AG04450 (cell line): ENCODE data around the gene MYO3A. TPM values are rescaled to one million over a fixed set of nuclear protein-coding genes. Genes with fewer than 3 reads are reported as not detected.

Source experiments
- CTCF ChIA-PET: fragments of 300-600, 350-600 bp; formaldehyde crosslinking; extraction: SDS; loops from one replicate; lab custom pipeline; 2022; ENCODE audit warnings: antibody characterized with exemption, inconsistent platforms; lab: Charles Lee
- POLR2A ChIA-PET: fragments of 350-600 bp; formaldehyde crosslinking; extraction: SDS; loops from one replicate; lab custom pipeline; 2021; ENCODE audit warnings: antibody characterized with exemption, inconsistent platforms; lab: Yijun Ruan, JAX
- DNase-seq: peaks from one replicate; pipeline ENCODE4 v3.0.0-alpha.2; 2011; ENCODE audit warnings: low read depth, low spot score
- H3K27ac ChIP-seq: one replicate; pipeline ENCODE4 v1.5.1; 2012; ENCODE audit warnings: low read depth, low read length, control low read depth
- H3K27me3 ChIP-seq: one replicate; pipeline ENCODE4 v1.6.0; 2012; ENCODE audit warnings: low read length; ENCODE audit not compliant: control insufficient read depth, insufficient read depth
- H3K4me3 ChIP-seq: 2 replicates; pipeline ENCODE4 v1.5.1; 2011; ENCODE audit warnings: mild to moderate bottlenecking, low read depth, low read length, control low read depth
- H3K9me3 ChIP-seq: 2 replicates; pipeline ENCODE4 v1.5.1; 2012; ENCODE audit warnings: low read length; ENCODE audit not compliant: control insufficient read depth, insufficient read depth
- CTCF ChIP-seq: IDR thresholded peaks from 2 replicates; pipeline ENCODE4 v1.5.1; 2011; ENCODE audit warnings: low read depth, low read length, control low read depth, inconsistent platforms
- polyA plus RNA-seq: library from polyadenylated mRNA; depleted of rRNA; stranded (reverse); fragments of >200 nt; gene quantifications from 2 replicates; pipeline ENCODE4 v1.2.3, GENCODE V29; 2011

The MYO3A gene
- polyA plus RNA-seq, 1 experiment: not detected

- Histone ChIP-seq H3K27ac (no peak overlapping the region), H3K4me3 (no peak overlapping the region), H3K27me3 (no peaks in the 10 kb centered on the region), H3K9me3 (peaks cover 45% of the 10 kb centered on the region)
- no peak for TF ChIP-seq CTCF
- CTCF ChIA-PET: no interaction called here
- DNase-seq: no peak
- POLR2A ChIA-PET: no interaction called here
Measured at GRCh38 chr10:26249681-26250080, 315.7 kb downstream of the MYO3A start.

GRCh38 chr10:26251925-26252324, 317.9 kb downstream of the MYO3A start:
- Histone ChIP-seq H3K4me3 (no peak overlapping the region), H3K27ac (no peak overlapping the region), H3K27me3 (no peaks in the 10 kb centered on the region), H3K9me3 (peaks cover 40% of the 10 kb centered on the region)
- ChIA-PET POLR2A (no interaction called here), CTCF (no interaction called here)
- TF ChIP-seq CTCF: no peak
- DNase-seq: no peak

GRCh38 chr10:26254616-26255015, 320.6 kb downstream of the MYO3A start:
- ChIA-PET CTCF (no interaction called here), POLR2A (no interaction called here)
- H3K4me3 ChIP-seq: no peak overlapping the region
- H3K27me3 ChIP-seq: no peaks in the 10 kb centered on the region
- DNase-seq: no peak
- no peak overlapping the region for H3K27ac ChIP-seq
- peaks cover 27% of the 10 kb centered on the region for H3K9me3 ChIP-seq
- TF ChIP-seq CTCF: no peak

GRCh38 chr10:26259341-26259740, 325.3 kb downstream of the MYO3A start:
- Histone ChIP-seq H3K27ac (no peak overlapping the region), H3K27me3 (no peaks in the 10 kb centered on the region), H3K9me3 (peaks cover 12% of the 10 kb centered on the region), H3K4me3 (no peak overlapping the region)
- CTCF ChIA-PET: no interaction called here
- DNase-seq: no peak
- POLR2A ChIA-PET: no interaction called here
- no peak for TF ChIP-seq CTCF
